ENCODE data around the gene NEGR1.

The NEGR1 gene

GRCh38 chr1:72018562-72018961, 263.8 kb downstream of the NEGR1 start:
- no peak for DNase-seq

- no peak for DNase-seq
These were observed 267.3 kb downstream of the NEGR1 start for GRCh38 chr1:72015006-72015405.

- DNase-seq, result no peak
These were observed 269.2 kb downstream of the NEGR1 start for GRCh38 chr1:72013161-72013560.

GRCh38 chr1:72011721-72012120, 270.6 kb downstream of the NEGR1 start:
- no peak for DNase-seq

- DNase-seq, result no peak
These were observed 272.3 kb downstream of the NEGR1 start for GRCh38 chr1:72010094-72010431.

GRCh38 chr1:72009173-72010093, 272.9 kb downstream of the NEGR1 start:
- DNase-seq, result no peak

- DNase-seq, result no peak
These were observed 275.0 kb downstream of the NEGR1 start for GRCh38 chr1:72007312-72007711.

GRCh38 chr1:72006092-72006491, 276.2 kb downstream of the NEGR1 start:
- DNase-seq, result no peak

GRCh38 chr1:72003092-72003491, 279.2 kb downstream of the NEGR1 start:
- DNase-seq, result no peak

- DNase-seq, result no peak
These were observed 281.5 kb downstream of the NEGR1 start for GRCh38 chr1:72000809-72001208.

GRCh38 chr1:71994646-71995045, 287.7 kb downstream of the NEGR1 start:
- no peak for DNase-seq

GRCh38 chr1:71987181-71987580, 295.2 kb downstream of the NEGR1 start:
- no peak for DNase-seq

- DNase-seq, result no peak
These were observed 296.2 kb downstream of the NEGR1 start for GRCh38 chr1:71986160-71986559.

GRCh38 chr1:71980556-71980955, 301.8 kb downstream of the NEGR1 start:
- DNase-seq, result no peak

- DNase-seq, result no peak
These were observed 302.5 kb downstream of the NEGR1 start for GRCh38 chr1:71979882-71980281.

GRCh38 chr1:71967670-71968069, 314.7 kb downstream of the NEGR1 start:
- no peak for DNase-seq

- no peak for DNase-seq
These were observed 318.2 kb downstream of the NEGR1 start for GRCh38 chr1:71964188-71964587.

GRCh38 chr1:71956613-71957285, 325.6 kb downstream of the NEGR1 start:
- DNase-seq, result no peak

GRCh38 chr1:71950579-71950978, 331.8 kb downstream of the NEGR1 start:
- DNase-seq, result no peak

GRCh38 chr1:71949681-71950080, 332.7 kb downstream of the NEGR1 start:
- no peak for DNase-seq

GRCh38 chr1:71948561-71948960, 333.8 kb downstream of the NEGR1 start:
- DNase-seq, result no peak

- no peak for DNase-seq
These were observed 338.3 kb downstream of the NEGR1 start for GRCh38 chr1:71944006-71944405.

GRCh38 chr1:71940261-71940660, 342.1 kb downstream of the NEGR1 start:
- no peak for DNase-seq

GRCh38 chr1:71930511-71930910, 351.8 kb downstream of the NEGR1 start:
- no peak for DNase-seq

Measured in effector CD4-positive, alpha-beta T cell (primary cell).